A549 (cell line): ENCODE measurements around the gene USP12. TPM values are rescaled to one million over a fixed set of nuclear protein-coding genes. Genes with fewer than 3 reads are reported as not detected.

Experiments
- ATAC-seq, 2 experiments: fragments of 200-7000 bp in 1 of 2; fragments of >200 bp in 1 of 2; cut with Nextera tagmentation in 1 of 2; cut with Tn5 transposase in 1 of 2; 3 replicates each; pipeline versions ENCODE4 v1.8.0 to v1.9.1; 2018 to 2020; ENCODE audit warnings: mild to moderate bottlenecking in 1 of 2, moderate library complexity in 1 of 2
- CTCF ChIA-PET: fragments of 300-600 bp; sonication (Branson Sonifier 250); formaldehyde crosslinking; extraction: SDS; loops from one replicate; lab custom pipeline; 2021; ENCODE audit warnings: antibody characterized with exemption, inconsistent platforms; lab: Yijun Ruan, JAX
- POLR2A ChIA-PET: fragments of 350-600 bp; formaldehyde crosslinking; extraction: SDS; loops from one replicate; lab custom pipeline; 2021; ENCODE audit warnings: antibody characterized with exemption, inconsistent platforms; lab: Yijun Ruan, JAX
- DNase-seq, 2 experiments: peaks; one replicate each; pipeline versions ENCODE4 v3.0.0 to v3.0.0-alpha.2; 2011 to 2016; ENCODE audit warnings: low read depth in 1 of 2, low spot score in 1 of 2
- FAIRE-seq: peaks from 2 replicates; lab custom pipeline; 2011; peaks lifted over from hg19 to GRCh38; lab: Jason Lieb, UNC
- H3K27ac ChIP-seq, 2 experiments: fragments of >200 bp; sonication (Bioruptor Twin); formaldehyde crosslinking; 3 replicates each; pipeline ENCODE4 v1.5.1; 2016 to 2017
- H3K4me1 ChIP-seq: fragments of >200 bp; sonication (Bioruptor Twin); formaldehyde crosslinking; 3 replicates; pipeline ENCODE4 v1.6.1; 2016
- H3K4me2 ChIP-seq: fragments of >200 bp; sonication (Bioruptor Twin); formaldehyde crosslinking; 3 replicates; pipeline ENCODE4 v1.6.1; 2016
- H3K4me3 ChIP-seq: fragments of >200 bp; sonication (Bioruptor Twin); formaldehyde crosslinking; 3 replicates; pipeline ENCODE4 v1.5.1; 2016
- H3K9me3 ChIP-seq: fragments of >200 bp; sonication (Bioruptor Twin); formaldehyde crosslinking; 3 replicates; pipeline ENCODE4 v1.6.1; 2016
- CBX2 ChIP-seq: fragments of 200-600 bp; sonication (generic); IDR thresholded peaks from 2 replicates; pipeline ENCODE4 v1.6.1; 2016; ENCODE audit warnings: low read depth, mild to moderate bottlenecking, borderline replicate concordance
- CHD2 ChIP-seq: fragments of 150-350 bp; IDR thresholded peaks from 2 replicates; pipeline ENCODE4 v1.6.1; 2014; ENCODE audit warnings: low read length; ENCODE audit not compliant: partially characterized antibody
- CHD4 ChIP-seq: fragments of 200-600 bp; sonication (generic); IDR thresholded peaks from 2 replicates; pipeline ENCODE4 v1.6.1; 2016; ENCODE audit warnings: antibody characterized with exemption, mild to moderate bottlenecking, borderline replicate concordance
- E2F6 ChIP-seq: IDR thresholded peaks from 2 replicates; pipeline ENCODE4 v1.6.1; 2012; ENCODE audit warnings: low read depth, borderline replicate concordance
- EHMT2 ChIP-seq: fragments of 200-600 bp; sonication (generic); IDR thresholded peaks from 2 replicates; pipeline ENCODE4 v1.6.1; 2016; ENCODE audit warnings: antibody characterized with exemption, low read depth, mild to moderate bottlenecking, moderate library complexity
- ESRRA ChIP-seq: fragments of 150-350 bp; IDR thresholded peaks from 2 replicates; pipeline ENCODE4 v1.6.1; 2014; ENCODE audit warnings: mild to moderate bottlenecking, low read length, borderline replicate concordance
- FOSB ChIP-seq: fragments of 250-450 bp; sonication (Bioruptor Pico); IDR thresholded peaks from 2 replicates; pipeline ENCODE4 v1.5.0; 2020; ENCODE audit warnings: mild to moderate bottlenecking, moderate library complexity
- FOXS1 ChIP-seq: fragments of 250-450 bp; sonication (Bioruptor Pico); IDR thresholded peaks from 2 replicates; pipeline ENCODE4 v1.5.0; 2020; ENCODE audit warnings: mild to moderate bottlenecking, moderate library complexity
- HDAC2 ChIP-seq: fragments of 200-600 bp; sonication (generic); IDR thresholded peaks from 2 replicates; pipeline ENCODE4 v1.6.1; 2016
- HES2 ChIP-seq: fragments of >200 bp; sonication (Bioruptor Twin); formaldehyde crosslinking; IDR thresholded peaks from 2 replicates; pipeline ENCODE4 v1.6.1; 2016
- HEYL ChIP-seq: fragments of 250-450 bp; sonication (Bioruptor Pico); IDR thresholded peaks from 2 replicates; pipeline ENCODE4 v1.8.0; 2021; ENCODE audit warnings: mild to moderate bottlenecking, moderate library complexity
- HOXB13 ChIP-seq: fragments of 250-450 bp; sonication (Bioruptor Pico); IDR thresholded peaks from 2 replicates; pipeline ENCODE4 v1.5.0; 2020; ENCODE audit warnings: low read depth, mild to moderate bottlenecking, moderate library complexity
- HOXB5 ChIP-seq: fragments of 250-450 bp; sonication (Bioruptor Pico); IDR thresholded peaks from 2 replicates; pipeline ENCODE4 v1.5.0; 2020; ENCODE audit warnings: mild to moderate bottlenecking, moderate library complexity
- KDM1A ChIP-seq: fragments of 200-600 bp; sonication (generic); IDR thresholded peaks from 2 replicates; pipeline ENCODE4 v1.6.1; 2016; ENCODE audit warnings: low read depth, mild to moderate bottlenecking
- MAFK ChIP-seq: fragments of 450-650 bp; IDR thresholded peaks from 2 replicates; pipeline ENCODE4 v1.6.1; 2014; ENCODE audit not compliant: partially characterized antibody
- MYC ChIP-seq: IDR thresholded peaks from 2 replicates; pipeline ENCODE4 v1.6.1; 2012; ENCODE audit warnings: mild to moderate bottlenecking, inconsistent platforms, low read length, improper control_type of control experiment, borderline replicate concordance
- NR3C1 ChIP-seq: fragments of >200 bp; sonication (Bioruptor Twin); formaldehyde crosslinking; IDR thresholded peaks from 3 replicates; pipeline ENCODE4 v1.6.1; 2017
- PHF8 ChIP-seq: fragments of 200-600 bp; sonication (generic); IDR thresholded peaks from 2 replicates; pipeline ENCODE4 v1.6.1; 2016; ENCODE audit warnings: low read depth, mild to moderate bottlenecking, antibody characterized with exemption, moderate library complexity, borderline replicate concordance
- POLR2A ChIP-seq: IDR thresholded peaks from 2 replicates; pipeline ENCODE4 v1.6.1; 2012; ENCODE audit warnings: mild to moderate bottlenecking, low read length
- POLR2AphosphoS2 ChIP-seq: conservative IDR thresholded peaks from 2 replicates; pipeline ENCODE4 v1.6.1; 2012; ENCODE audit warnings: low read length, improper control_type of control experiment, inconsistent platforms
- RCOR1 ChIP-seq: fragments of 150-350 bp; IDR thresholded peaks from 2 replicates; pipeline ENCODE4 v1.6.1; 2014; ENCODE audit warnings: antibody characterized with exemption, low read length, low read depth
- RNF2 ChIP-seq: fragments of 200-600 bp; sonication (generic); IDR thresholded peaks from 2 replicates; pipeline ENCODE4 v1.6.1; 2016; ENCODE audit warnings: low read depth, mild to moderate bottlenecking, antibody characterized with exemption, moderate library complexity, borderline replicate concordance
- SMC3 ChIP-seq: fragments of >200 bp; sonication (Bioruptor Twin); formaldehyde crosslinking; IDR thresholded peaks from 3 replicates; pipeline ENCODE4 v1.6.1; 2018; ENCODE audit warnings: inconsistent platforms
- ZC3H11A ChIP-seq: fragments of 450-650 bp; IDR thresholded peaks from 2 replicates; pipeline ENCODE4 v1.6.1; 2014; ENCODE audit warnings: antibody characterized with exemption, mild to moderate bottlenecking
- ZFP36 ChIP-seq: fragments of 450-650 bp; IDR thresholded peaks from 2 replicates; pipeline ENCODE4 v1.6.1; 2014; ENCODE audit warnings: borderline replicate concordance; ENCODE audit not compliant: partially characterized antibody
- WGBS: methylation state at CpG from one replicate; pipeline ENCODE4 v1.1.6; 2017; ENCODE audit errors: missing lambda C conversion rate; 5-methylcytosine and 5-hydroxymethylcytosine counted together
- polyA plus RNA-seq, 4 experiments: library from polyadenylated mRNA; depleted of rRNA in 3 of 4; stranded (reverse); fragments of >200 nt; fragmentation: RNase III in 1 of 4; extraction: RNeasy Plus Mini Kit Qiagen cat#74134 plus additional on column Dnase treatment in 1 of 4; gene quantifications; 2 replicates in 3 of 4; 3 replicates in 1 of 4; pipeline ENCODE4 v1.2.3, GENCODE V29; 2011 to 2017
- TF ChIP-seq, protein P1 (sequence below): fragments of 250-450 bp; sonication (Bioruptor Pico); IDR thresholded peaks from 2 replicates; pipeline ENCODE4 v1.5.0; 2020; ENCODE audit warnings: low read depth, mild to moderate bottlenecking, moderate library complexity

Gene USP12
- polyA plus RNA-seq, 2 of the 4 experiments (the other 2 are of a cell fraction), result 19.1 to 21.2 TPM

DNA sequence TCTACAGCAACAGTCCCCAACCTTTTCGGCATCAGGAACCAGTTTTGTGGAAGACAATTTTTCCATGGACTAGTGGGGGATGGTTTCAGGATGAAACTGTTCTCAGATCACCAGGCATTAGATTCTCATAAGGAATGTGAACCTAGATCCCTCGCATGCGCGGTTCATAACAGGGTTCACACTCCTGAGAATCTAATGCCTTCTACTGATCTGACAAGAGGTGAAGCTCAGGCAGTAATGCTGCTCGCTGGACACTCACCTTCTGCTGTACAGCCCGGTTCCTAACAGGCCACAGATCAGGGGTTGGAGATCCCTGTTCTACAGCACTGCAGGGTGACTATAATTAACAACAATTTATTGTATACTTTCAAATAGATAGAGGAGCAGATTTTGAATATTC lies 21.9 kb downstream of the USP12 start (continued):
- TF ChIP-seq HOXB5 (CRISPR knock-in tag) (no peak), CHD2 (no peak), HEYL (CRISPR knock-in tag) (no peak), PHF8 (no peak), CHD4 (no peak), RCOR1 (no peak), POLR2AphosphoS2 (no peak), CBX2 (no peak), HDAC2 (no peak), EHMT2 (no peak), E2F6 (no peak), FOSB (CRISPR knock-in tag) (no peak), POLR2A (no peak), ZC3H11A (no peak)

- no peak overlapping the region for H3K4me3 ChIP-seq
- POLR2A ChIA-PET, result no interaction called here
- 0 out of 3 replicates have a peak, but pooled peaks cover 7% of the 10 kb centered on the region for H3K4me1 ChIP-seq
- no peak overlapping the region for H3K4me2 ChIP-seq
- ATAC-seq (no peak), DNase-seq (no peak), FAIRE-seq (no peak)
- WGBS, result 89% methylated on average over 6 of the region's 6 CpGs
- TF ChIP-seq HES2 (no peak), NR3C1 (no peak), EHMT2 (no peak), FOXS1 (CRISPR knock-in tag) (no peak), PHF8 (no peak), ESRRA (no peak), POLR2A (no peak)
- TF ChIP-seq, protein P1, sequence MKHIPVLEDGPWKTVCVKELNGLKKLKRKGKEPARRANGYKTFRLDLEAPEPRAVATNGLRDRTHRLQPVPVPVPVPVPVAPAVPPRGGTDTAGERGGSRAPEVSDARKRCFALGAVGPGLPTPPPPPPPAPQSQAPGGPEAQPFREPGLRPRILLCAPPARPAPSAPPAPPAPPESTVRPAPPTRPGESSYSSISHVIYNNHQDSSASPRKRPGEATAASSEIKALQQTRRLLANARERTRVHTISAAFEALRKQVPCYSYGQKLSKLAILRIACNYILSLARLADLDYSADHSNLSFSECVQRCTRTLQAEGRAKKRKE (CRISPR knock-in tag), result no peak
- no peak overlapping the region for H3K27ac ChIP-seq
- CTCF ChIA-PET, result no interaction called here
- H3K9me3 ChIP-seq, result no peaks in the 10 kb centered on the region
Measured at GRCh38 chr13:27148900-27149299, 22.7 kb downstream of the USP12 start.

- no peaks in the 10 kb centered on the region for H3K9me3 ChIP-seq
- WGBS, result 88% methylated on average over 8 of the region's 8 CpGs
- ATAC-seq, result no peak
- no peak overlapping the region for H3K4me2 ChIP-seq
- no peak for FAIRE-seq
- no peak overlapping the region for H3K4me3 ChIP-seq
- TF ChIP-seq HOXB13 (CRISPR knock-in tag), result no peak
- TF ChIP-seq SMC3, result no peak
- no peak for TF ChIP-seq MYC
- no peak for TF ChIP-seq FOXS1 (CRISPR knock-in tag)
- TF ChIP-seq MAFK, result no peak
- no peak for TF ChIP-seq HES2
- no peak for TF ChIP-seq CBX2
- TF ChIP-seq KDM1A, result no peak
- no peak for TF ChIP-seq ZFP36
- no peak for TF ChIP-seq RNF2
- TF ChIP-seq NR3C1, result no peak
- no peak overlapping the region for H3K27ac ChIP-seq
- no peak for DNase-seq
- 0 out of 3 replicates have a peak, but pooled peaks cover 7% of the 10 kb centered on the region for H3K4me1 ChIP-seq
- CTCF ChIA-PET, result no interaction called here
- POLR2A ChIA-PET, result no interaction called here
Measured at GRCh38 chr13:27147530-27148170, 24.0 kb downstream of the USP12 start.
